Measurements from ENCODE around the gene TRIM15. TPM values are rescaled to one million over a fixed set of nuclear protein-coding genes. Genes with fewer than 3 reads are reported as not detected.

The TRIM15 gene
- total and polyA plus RNA-seq, 10 of the 15 experiments (the other 5 are each of a cell fraction or from before 2014, with no cell fraction given): 0.29 TPM; not detected in 9

DNA sequence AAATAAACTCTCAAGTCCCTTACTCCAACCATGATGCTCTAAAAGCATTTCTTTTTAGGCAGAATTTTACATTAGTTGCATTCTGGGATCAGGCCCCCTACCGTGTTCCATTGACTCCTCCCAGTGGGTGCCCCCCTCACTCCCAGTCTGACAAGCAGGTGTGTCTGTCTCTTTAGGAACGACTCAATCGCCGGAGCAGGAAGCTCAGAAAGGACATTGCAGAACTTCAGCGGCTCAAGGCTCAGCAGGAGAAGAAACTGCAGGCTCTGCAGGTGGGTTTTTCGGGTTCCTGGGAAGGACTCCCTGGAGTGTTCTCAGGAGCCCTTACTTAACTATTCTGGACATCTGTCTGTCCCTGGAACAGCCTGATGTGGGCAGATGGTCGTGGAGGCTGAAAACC, 17.5 kb upstream of the TRIM15 start:
- CTCF ChIA-PET: interaction anchor here (1.2 to 3.8 kb wide), 2 partner anchors 15 to 41 kb away, joined by 3 to 28 read pairs; no protein-coding TSS in a partner anchor
- no peaks in the 10 kb centered on the region for H3K36me3 ChIP-seq (ENCODE audit: control insufficient read depth in 2 of 2, insufficient read depth in 2 of 2, low read length in 1 of 2)
- no peaks in the 10 kb centered on the region; the same call in 1 of the 2 replicates for H3K4me1 ChIP-seq (ENCODE audit: control insufficient read depth, insufficient read depth, low read length)
- no peak for FAIRE-seq
- no peak for DNase-seq (ENCODE audit: low read depth, low spot score)
- ATAC-seq: no peak
- TF ChIP-seq SPI1 (IDR thresholded peaks at IDR 0.05; ENCODE audit: borderline replicate concordance, insufficient read depth, low read depth, low read length) (no peak), SMAD1 (IDR thresholded peaks at IDR 0.05; ENCODE audit: low read depth, partially characterized antibody) (no peak)
- H4K20me1 ChIP-seq (ENCODE audit: control insufficient read depth, insufficient read depth): no peaks in the 10 kb centered on the region
- intact Hi-C loops (cut with micrococcal nuclease; ENCODE audit: unreplicated experiment): no loop called here
- in situ Hi-C loops (cut with MboI): no loop called here
- POLR2A ChIA-PET: no interaction called here
- no peak overlapping the region for H3K4me2 ChIP-seq (ENCODE audit: control insufficient read depth, insufficient read depth)
- no TSS peak for BruUV-seq (replicated peaks)
- H3K4me3 ChIP-seq: no peak overlapping the region
- WGBS (ENCODE audit: insufficient coverage, insufficient replicate concordance, low lambda C conversion rate, missing lambda C conversion rate): 28% methylated on average over 7 of the region's 7 CpGs
- H3K9me3 ChIP-seq (replicated peaks; ENCODE audit: control insufficient read depth, insufficient read depth, low read length): no peaks in the 10 kb centered on the region
- SMC1A ChIA-PET (ENCODE audit: uncharacterized antibody, unreplicated experiment): no interaction called here
- no peak overlapping the region for H2AFZ ChIP-seq (ENCODE audit: control insufficient read depth, low read depth, low read length)
- no peak overlapping the region for H3K27ac ChIP-seq (ENCODE audit: control insufficient read depth, insufficient read depth)
- H3K9ac ChIP-seq (ENCODE audit: control insufficient read depth, insufficient read depth, low read length): no peak overlapping the region
- H3K27me3 ChIP-seq (replicated peaks in 1 of 2; ENCODE audit: control insufficient read depth in 2 of 2, insufficient read depth in 2 of 2, low read length in 1 of 2): peaks cover 0 to 3% of the 10 kb centered on the region in 2 experiments; a peak in 2 of 4 replicates
- RAD21 ChIA-PET (ENCODE audit: unreplicated experiment): no interaction called here
- no peaks in the 10 kb centered on the region for H3K79me2 ChIP-seq (ENCODE audit: control insufficient read depth, insufficient read depth, low read length)

DNA sequence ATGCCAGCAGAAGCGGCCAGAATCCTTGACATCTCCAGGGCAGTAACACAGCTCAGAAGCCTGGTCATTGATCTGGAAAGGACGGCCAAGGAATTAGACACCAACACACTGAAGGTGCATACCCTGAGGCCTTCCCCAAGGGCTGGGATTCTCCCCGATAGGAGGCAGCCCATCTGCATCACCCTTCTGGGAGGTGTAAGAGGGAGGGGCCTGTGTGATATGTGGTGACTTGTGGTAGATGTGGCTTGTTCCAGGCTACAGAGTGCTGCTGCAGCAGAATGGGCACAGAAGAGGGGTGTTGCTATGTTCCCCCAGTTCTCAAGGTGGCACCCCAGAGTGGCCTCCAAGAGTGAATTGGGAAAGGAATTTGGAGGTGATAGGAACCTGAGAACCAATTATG, 16.2 kb upstream of the TRIM15 start:
- H3K4me2 ChIP-seq (ENCODE audit: control insufficient read depth, insufficient read depth): no peak overlapping the region
- DNase-seq (ENCODE audit: low read depth, low spot score): no peak
- CTCF ChIA-PET: interaction anchor here (1.5 to 2.7 kb wide), 2 partner anchors 15 to 44 kb away, joined by 3 to 12 read pairs; no protein-coding TSS in a partner anchor
- H3K27me3 ChIP-seq (replicated peaks in 1 of 2; ENCODE audit: control insufficient read depth in 2 of 2, insufficient read depth in 2 of 2, low read length in 1 of 2): peaks cover 0 to 3% of the 10 kb centered on the region in 2 experiments; a peak in 2 of 4 replicates
- no peaks in the 10 kb centered on the region; the same call in 1 of the 2 replicates for H3K4me1 ChIP-seq (ENCODE audit: control insufficient read depth, insufficient read depth, low read length)
- WGBS (ENCODE audit: insufficient coverage, insufficient replicate concordance, low lambda C conversion rate, missing lambda C conversion rate): 37% methylated on average over 3 of the region's 3 CpGs
- intact Hi-C loops (cut with micrococcal nuclease; ENCODE audit: unreplicated experiment): no loop called here
- H3K79me2 ChIP-seq (ENCODE audit: control insufficient read depth, insufficient read depth, low read length): no peaks in the 10 kb centered on the region
- no peak overlapping the region for H3K9ac ChIP-seq (ENCODE audit: control insufficient read depth, insufficient read depth, low read length)
- in situ Hi-C loops (cut with MboI): no loop called here
- H3K36me3 ChIP-seq (ENCODE audit: control insufficient read depth in 2 of 2, insufficient read depth in 2 of 2, low read length in 1 of 2): no peaks in the 10 kb centered on the region
- RAD21 ChIA-PET (ENCODE audit: unreplicated experiment): interaction anchor here (0.9 to 1.0 kb wide), 2 partner anchors 15 to 44 kb away, joined by 3 to 4 read pairs; no protein-coding TSS in a partner anchor
- no peak overlapping the region for H2AFZ ChIP-seq (ENCODE audit: control insufficient read depth, low read depth, low read length)
- no peak for FAIRE-seq
- H4K20me1 ChIP-seq (ENCODE audit: control insufficient read depth, insufficient read depth): no peaks in the 10 kb centered on the region
- SMC1A ChIA-PET (ENCODE audit: uncharacterized antibody, unreplicated experiment): interaction anchor here (0.8 to 2.6 kb wide), 3 partner anchors 13 to 72 kb away, joined by 3 to 8 read pairs (median 3); no protein-coding TSS in a partner anchor
- H3K27ac ChIP-seq (ENCODE audit: control insufficient read depth, insufficient read depth): no peak overlapping the region
- peak; percentile 83 for ATAC-seq
- H3K9me3 ChIP-seq (replicated peaks; ENCODE audit: control insufficient read depth, insufficient read depth, low read length): no peaks in the 10 kb centered on the region
- no peak overlapping the region for H3K4me3 ChIP-seq
- BruUV-seq (replicated peaks): no TSS peak
- POLR2A ChIA-PET: interaction anchor here (0.6 kb wide), 1 partner anchor 132 kb away, joined by 4 read pairs; no protein-coding TSS in a partner anchor
- no peak for TF ChIP-seq CREB1 (IDR thresholded peaks at IDR 0.05; ENCODE audit: low read depth)
- TF ChIP-seq EGR1 (IDR thresholded peaks at IDR 0.05; ENCODE audit: borderline replicate concordance in 1 of 2, low read depth in 2 of 2, low read length in 2 of 2): no peak
- TF ChIP-seq, protein P1, sequence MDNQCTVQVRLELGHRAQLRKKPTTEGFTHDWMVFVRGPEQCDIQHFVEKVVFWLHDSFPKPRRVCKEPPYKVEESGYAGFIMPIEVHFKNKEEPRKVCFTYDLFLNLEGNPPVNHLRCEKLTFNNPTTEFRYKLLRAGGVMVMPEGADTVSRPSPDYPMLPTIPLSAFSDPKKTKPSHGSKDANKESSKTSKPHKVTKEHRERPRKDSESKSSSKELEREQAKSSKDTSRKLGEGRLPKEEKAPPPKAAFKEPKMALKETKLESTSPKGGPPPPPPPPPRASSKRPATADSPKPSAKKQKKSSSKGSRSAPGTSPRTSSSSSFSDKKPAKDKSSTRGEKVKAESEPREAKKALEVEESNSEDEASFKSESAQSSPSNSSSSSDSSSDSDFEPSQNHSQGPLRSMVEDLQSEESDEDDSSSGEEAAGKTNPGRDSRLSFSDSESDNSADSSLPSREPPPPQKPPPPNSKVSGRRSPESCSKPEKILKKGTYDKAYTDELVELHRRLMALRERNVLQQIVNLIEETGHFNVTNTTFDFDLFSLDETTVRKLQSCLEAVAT (IDR thresholded peaks at IDR 0.05): peak; percentile 31; the same call in 1 of the 2 replicates
- 0 out of 4 replicates have a peak, but pooled peaks of 1 of the 2 experiments have one; percentile 28 for TF ChIP-seq BHLHE40 (IDR thresholded peaks at IDR 0.05; ENCODE audit: borderline replicate concordance in 1 of 2, low read depth in 2 of 2, low read length in 1 of 2)
- TF ChIP-seq PAX5 (IDR thresholded peaks at IDR 0.05; ENCODE audit: borderline replicate concordance, low read depth, low read length): no peak
- TF ChIP-seq PML (IDR thresholded peaks at IDR 0.05; ENCODE audit: low read length): no peak
- TF ChIP-seq TAF1 (IDR thresholded peaks at IDR 0.05; ENCODE audit: borderline replicate concordance, low read depth, low read length): no peak
- TF ChIP-seq, protein P2, sequence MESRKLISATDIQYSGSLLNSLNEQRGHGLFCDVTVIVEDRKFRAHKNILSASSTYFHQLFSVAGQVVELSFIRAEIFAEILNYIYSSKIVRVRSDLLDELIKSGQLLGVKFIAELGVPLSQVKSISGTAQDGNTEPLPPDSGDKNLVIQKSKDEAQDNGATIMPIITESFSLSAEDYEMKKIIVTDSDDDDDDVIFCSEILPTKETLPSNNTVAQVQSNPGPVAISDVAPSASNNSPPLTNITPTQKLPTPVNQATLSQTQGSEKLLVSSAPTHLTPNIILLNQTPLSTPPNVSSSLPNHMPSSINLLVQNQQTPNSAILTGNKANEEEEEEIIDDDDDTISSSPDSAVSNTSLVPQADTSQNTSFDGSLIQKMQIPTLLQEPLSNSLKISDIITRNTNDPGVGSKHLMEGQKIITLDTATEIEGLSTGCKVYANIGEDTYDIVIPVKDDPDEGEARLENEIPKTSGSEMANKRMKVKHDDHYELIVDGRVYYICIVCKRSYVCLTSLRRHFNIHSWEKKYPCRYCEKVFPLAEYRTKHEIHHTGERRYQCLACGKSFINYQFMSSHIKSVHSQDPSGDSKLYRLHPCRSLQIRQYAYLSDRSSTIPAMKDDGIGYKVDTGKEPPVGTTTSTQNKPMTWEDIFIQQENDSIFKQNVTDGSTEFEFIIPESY (IDR thresholded peaks at IDR 0.05): no peak
- TF ChIP-seq IKZF2 (IDR thresholded peaks at IDR 0.05): peak in 1 of 2 experiments; percentile 24; a peak in 2 of 4 replicates
- TF ChIP-seq TCF12 (IDR thresholded peaks at IDR 0.05; ENCODE audit: low read depth, low read length): no peak
- TF ChIP-seq RUNX3 (IDR thresholded peaks at IDR 0.05; ENCODE audit: low read length): peak; percentile 54; the same call in 1 of the 2 replicates
- no peak for TF ChIP-seq ATF7 (IDR thresholded peaks at IDR 0.05; ENCODE audit: low read depth)

Measured in GM12878 (cell line).